B cell (primary cell): Measurements from ENCODE around the gene GAPT.

Source experiments
- EZH2 ChIP-seq: IDR thresholded peaks from 2 replicates; pipeline ENCODE4 v1.6.1; 2012; ENCODE audit warnings: borderline replicate concordance, low read depth, mild to moderate bottlenecking, moderate library complexity, low read length; ENCODE audit not compliant: insufficient read depth, poor library complexity, severe bottlenecking
- TF ChIP-seq, protein P1 (sequence below): fragments of 200-600 bp; IDR thresholded peaks from one replicate; pipeline ENCODE4 v1.8.0; 2022; ENCODE audit warnings: antibody characterized with exemption, mild to moderate bottlenecking

- TF ChIP-seq, protein P1, sequence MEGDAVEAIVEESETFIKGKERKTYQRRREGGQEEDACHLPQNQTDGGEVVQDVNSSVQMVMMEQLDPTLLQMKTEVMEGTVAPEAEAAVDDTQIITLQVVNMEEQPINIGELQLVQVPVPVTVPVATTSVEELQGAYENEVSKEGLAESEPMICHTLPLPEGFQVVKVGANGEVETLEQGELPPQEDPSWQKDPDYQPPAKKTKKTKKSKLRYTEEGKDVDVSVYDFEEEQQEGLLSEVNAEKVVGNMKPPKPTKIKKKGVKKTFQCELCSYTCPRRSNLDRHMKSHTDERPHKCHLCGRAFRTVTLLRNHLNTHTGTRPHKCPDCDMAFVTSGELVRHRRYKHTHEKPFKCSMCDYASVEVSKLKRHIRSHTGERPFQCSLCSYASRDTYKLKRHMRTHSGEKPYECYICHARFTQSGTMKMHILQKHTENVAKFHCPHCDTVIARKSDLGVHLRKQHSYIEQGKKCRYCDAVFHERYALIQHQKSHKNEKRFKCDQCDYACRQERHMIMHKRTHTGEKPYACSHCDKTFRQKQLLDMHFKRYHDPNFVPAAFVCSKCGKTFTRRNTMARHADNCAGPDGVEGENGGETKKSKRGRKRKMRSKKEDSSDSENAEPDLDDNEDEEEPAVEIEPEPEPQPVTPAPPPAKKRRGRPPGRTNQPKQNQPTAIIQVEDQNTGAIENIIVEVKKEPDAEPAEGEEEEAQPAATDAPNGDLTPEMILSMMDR: no peak
- no peak for TF ChIP-seq EZH2
Observed at GRCh38 chr5:58486290-58486689, 4.9 kb upstream of the GAPT start.
